SKM-1 (cell line): ENCODE measurements around the gene LRRC26.

Experiments
- DNase-seq: peaks from one replicate; lab custom pipeline; 2025; ENCODE audit not compliant: unreplicated experiment; lab: John Stamatoyannopoulos, UW

Gene LRRC26

GRCh38 chr9:137184881-137185660, 15.2 kb upstream of the LRRC26 start:
- DNase-seq = no peak

GRCh38 chr9:137183980-137184595, 14.2 kb upstream of the LRRC26 start:
- DNase-seq = no peak

GRCh38 chr9:137182836-137183235, 13.0 kb upstream of the LRRC26 start:
- no peak for DNase-seq

GRCh38 chr9:137181680-137182079, 11.8 kb upstream of the LRRC26 start:
- no peak for DNase-seq

GRCh38 chr9:137180491-137180890, 10.6 kb upstream of the LRRC26 start:
- DNase-seq = no peak

- DNase-seq = no peak
These were observed 9.9 kb upstream of the LRRC26 start for GRCh38 chr9:137179761-137180160.

- no peak for DNase-seq
These were observed 9.2 kb upstream of the LRRC26 start for GRCh38 chr9:137178939-137179630.

- DNase-seq = no peak
These were observed 8.5 kb upstream of the LRRC26 start for GRCh38 chr9:137178201-137178938.

GRCh38 chr9:137176302-137177182, 6.7 kb upstream of the LRRC26 start:
- no peak for DNase-seq

- no peak for DNase-seq
These were observed 5.6 kb upstream of the LRRC26 start for GRCh38 chr9:137175345-137175961.

- no peak for DNase-seq
These were observed 5.0 kb upstream of the LRRC26 start for GRCh38 chr9:137174722-137175293.

GRCh38 chr9:137173796-137174664, 4.2 kb upstream of the LRRC26 start:
- DNase-seq = no peak

- DNase-seq = no peak
These were observed 3.3 kb upstream of the LRRC26 start for GRCh38 chr9:137172901-137173795.

GRCh38 chr9:137171149-137171900, 1.5 kb upstream of the LRRC26 start:
- no peak for DNase-seq

- no peak for DNase-seq
These were observed 766 bp upstream of the LRRC26 start for GRCh38 chr9:137170486-137171148.
